Measurements from ENCODE around the gene SCRT2.
"Not testable (repeated sequence)": the region's sequence is repeated elsewhere in the genome, so short reads cannot be mapped to it uniquely, and the experiment has no call there.

Gene SCRT2

DNA sequence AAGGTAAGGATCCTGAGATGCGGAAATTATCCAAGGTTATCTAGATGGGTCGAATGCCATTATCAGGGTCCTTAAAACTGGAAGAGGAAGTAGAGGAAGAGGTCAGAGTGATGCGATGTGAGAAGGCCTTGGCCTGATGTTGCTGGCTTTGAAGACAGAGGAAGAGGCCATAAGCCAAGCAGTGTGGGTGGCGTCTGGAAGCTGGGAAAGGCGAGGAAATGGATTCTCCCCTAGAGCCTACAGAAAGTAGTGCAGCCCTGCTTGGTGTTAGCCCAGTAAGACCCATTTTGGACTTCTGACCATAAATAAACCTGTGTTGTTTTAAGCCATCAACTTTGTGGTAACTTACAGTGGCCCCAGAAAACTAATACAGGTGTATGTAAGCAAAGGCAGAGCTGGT is 24.6 kb downstream of the SCRT2 start:
- no peak for DNase-seq

DNA sequence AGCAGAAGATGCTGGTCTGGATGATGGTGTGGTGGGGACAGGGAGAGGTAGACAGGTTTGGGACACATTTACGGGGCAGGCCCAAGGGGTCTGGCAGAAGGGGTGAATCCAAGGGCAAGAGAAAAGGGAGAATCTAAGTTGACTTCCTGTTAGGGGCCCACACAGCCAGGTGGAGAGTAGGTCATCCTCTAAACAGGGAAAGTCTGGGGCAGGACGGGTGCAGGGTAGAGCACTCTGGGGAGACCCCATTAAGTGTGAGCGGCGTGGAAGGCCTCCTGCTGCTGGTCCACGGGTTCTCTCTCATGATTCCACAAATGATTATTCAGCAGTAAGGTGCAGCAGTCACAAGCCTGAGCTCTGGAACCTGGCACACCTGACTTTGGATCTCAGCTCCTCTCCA is 25.3 kb downstream of the SCRT2 start:
- DNase-seq: no peak

DNA sequence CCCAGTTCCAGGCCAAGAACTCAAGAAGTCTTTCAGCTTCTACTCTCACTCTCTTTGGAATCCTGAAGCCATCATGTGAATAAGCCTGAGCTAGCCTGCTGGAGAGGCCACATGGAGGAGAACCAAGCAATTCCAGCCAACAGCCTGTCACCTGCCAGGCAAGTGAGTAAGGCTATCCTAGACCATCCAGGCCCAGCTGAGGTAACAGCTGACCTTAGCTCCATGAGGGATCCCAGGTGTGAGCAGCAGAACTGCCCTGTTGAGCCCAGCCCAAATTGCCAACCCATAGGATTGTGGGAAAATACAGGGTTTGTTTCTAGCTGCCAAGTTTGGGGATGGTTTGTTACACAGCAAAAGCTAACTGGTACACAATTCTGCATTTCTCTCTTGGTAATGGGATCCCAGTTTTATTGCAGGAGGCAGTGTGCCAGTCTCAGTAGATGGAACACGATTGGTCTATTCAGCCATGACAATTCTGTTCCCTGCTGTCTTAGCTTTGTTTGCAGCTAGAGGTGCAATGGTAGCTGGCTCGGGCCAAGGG is 28.1 kb downstream of the SCRT2 start:
- no peak for DNase-seq

DNA sequence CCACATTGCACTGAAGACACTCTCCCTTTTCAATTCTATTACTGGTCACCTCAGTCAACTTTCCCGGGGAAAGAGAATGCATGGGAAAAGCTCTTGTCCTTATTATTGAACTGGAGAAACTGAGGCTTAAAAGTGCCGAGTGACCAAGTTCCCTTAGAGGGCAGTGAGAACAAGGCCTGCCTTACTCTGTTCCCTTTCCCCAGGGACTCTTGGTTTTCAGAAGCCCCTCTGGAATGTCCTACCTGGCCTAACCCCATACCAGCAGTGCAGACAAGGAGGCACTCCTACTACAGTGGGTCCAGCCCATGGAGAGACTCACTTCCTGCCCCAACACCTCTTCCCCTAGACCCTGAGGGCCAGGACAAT is 28.8 kb downstream of the SCRT2 start:
- no peak for DNase-seq

DNA sequence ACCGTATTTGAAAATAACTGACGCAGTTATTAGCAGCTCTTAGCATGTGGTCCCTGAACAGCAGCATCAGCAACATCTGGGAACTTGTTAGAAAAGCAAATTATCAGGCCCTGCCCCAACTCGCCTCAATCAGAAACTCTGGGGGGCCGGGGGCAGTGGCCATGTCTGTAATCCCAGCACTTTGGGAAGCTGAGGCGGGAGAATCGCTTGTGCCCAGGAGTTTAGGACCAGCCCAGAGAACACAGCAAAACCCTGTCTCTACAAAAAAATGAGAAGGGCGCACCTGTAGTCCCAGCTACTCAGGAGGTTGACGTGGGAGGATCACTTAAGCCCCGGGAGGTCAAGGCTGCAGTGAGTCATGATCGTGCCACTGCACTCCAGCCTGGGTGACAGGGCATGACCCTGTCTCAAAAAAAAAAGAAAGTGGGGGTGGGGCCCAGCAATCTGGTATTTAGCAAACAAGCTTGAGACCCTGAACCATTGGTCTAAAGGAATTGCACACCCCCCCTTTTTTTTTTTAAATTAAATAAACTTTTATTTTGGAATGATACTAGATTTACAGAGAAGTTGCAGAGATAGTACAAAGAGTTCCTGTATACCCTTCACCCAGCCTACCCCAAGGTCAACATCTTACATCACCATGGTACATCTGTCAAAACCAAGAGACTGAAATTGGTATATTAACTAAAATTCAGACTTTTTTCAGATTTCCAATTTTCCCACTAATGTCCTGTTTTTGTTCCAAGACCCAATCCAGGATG is 29.3 kb downstream of the SCRT2 start:
- no peak for DNase-seq

DNA sequence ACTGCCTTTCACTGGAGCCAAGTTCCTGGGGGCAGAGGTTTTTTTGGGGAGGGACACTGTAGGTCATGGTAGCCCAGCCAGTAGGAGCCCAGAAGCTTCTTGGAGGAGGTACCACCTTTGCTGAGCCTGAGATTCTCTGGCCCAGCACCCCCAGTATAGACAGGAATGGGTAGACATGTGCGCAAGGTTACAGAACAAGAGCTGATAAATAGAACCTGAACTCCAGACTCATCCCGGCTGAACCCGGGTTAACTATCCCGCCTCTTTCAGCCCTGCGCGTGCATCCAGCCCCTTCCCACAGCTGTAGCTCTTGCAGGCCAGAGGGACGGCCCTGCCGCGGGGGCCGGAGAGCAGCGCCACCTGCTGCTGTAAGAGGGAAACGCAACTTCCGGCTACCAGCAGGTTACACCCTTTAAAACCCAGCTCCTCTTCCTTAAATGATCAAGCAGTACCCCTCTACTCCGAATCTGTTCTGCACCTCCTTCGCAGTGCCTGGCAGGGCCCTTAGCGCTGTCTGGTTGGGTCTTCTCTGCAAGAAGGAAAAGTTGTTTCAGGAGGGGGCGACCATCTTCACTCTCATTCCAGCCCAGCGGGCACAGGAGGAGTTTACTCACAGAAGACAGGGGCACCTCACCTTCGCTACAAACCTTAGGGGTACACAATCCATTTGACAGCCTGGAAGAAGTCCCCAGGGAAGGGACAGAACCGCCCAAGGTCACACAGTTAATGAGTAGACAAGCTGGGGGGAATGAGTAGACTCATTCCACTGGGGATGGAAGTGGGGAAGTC is 30.1 kb downstream of the SCRT2 start:
- DNase-seq: no peak

DNA sequence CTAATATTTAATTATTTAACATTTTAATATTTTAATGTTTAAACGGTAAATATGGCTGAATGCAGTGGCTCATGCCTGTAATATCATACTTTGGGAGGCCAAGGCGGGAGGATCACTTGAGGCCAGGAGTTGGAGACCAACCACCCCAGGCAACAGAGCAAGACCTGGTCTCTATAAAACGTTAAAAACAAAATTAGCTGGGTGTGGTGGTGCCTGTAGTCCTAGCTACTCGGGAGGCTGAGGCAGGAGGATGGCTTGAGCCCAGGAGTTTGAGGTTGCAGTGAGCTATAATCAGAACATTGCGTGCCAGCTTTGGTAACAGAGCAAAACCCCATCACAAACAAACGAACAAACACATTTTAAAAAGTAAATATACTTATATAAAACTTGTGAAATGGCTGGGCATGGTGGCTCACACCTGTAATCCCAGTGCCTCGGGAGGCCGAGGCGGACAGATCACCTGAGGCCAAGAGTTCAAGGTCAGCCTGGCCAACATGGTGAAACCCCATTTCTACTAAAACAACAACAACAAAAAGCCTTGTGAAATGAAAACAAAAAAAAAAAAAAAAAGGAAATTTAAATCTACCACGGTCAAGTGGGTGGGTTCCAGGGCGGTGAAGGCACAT is 30.8 kb downstream of the SCRT2 start:
- no peak for DNase-seq

DNA sequence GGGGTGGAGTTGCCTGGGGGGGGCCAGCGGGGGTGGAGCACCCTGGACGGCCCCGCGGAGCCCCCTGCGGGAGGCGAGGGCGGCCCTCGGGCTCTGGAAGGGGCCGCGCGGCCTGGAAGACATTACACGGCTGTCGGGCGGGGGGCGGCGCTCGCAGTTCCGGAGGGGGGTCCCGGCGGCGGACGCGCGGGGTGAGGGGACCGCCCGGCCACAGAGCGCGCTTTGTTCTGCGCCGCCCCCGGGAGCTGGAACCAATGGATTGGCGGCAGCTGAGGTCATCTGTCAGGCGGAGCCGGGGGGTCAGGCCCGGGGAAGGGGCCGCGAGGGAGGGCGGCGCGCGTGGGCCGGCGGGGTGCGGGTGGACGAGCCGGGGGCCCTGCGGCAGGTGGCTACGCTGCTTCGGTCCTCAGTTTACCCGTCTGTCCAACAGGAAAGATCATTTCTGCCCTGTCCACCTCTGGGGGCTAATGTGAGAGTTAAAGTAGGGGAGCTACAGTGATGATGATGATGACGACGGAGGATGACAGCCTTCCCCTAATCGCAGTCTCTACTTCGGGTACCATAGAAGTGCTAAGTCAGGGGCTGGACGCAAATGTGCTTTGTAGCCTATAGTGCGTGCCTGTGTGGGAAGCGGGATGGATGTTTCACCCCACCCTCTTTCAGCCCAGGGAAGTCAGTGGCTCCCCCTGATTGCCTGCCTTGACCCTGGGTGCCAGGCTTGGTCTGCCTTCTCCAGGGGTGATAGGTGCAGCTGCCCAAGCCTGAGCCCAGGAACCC is 33.0 kb downstream of the SCRT2 start:
- no peak for DNase-seq

DNA sequence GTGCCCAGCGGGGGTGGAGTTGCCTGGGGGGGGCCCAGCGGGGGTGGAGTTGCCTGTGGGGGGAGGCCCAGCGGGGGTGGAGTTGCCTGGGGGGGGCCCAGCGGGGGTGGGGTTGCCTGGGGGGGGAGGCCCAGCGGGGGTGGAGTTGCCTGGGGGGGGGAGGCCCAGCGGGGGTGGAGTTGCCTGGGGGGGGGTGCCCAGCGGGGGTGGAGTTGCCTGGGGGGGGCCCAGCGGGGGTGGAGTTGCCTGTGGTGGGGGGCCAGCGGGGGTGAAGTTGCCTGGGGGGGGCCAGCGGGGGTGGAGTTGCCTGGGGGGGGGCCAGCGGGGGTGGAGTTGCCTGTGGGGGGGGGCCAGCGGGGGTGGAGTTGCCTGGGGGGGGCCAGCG is 33.6 kb downstream of the SCRT2 start:
- not testable (repeated sequence) for DNase-seq

DNA sequence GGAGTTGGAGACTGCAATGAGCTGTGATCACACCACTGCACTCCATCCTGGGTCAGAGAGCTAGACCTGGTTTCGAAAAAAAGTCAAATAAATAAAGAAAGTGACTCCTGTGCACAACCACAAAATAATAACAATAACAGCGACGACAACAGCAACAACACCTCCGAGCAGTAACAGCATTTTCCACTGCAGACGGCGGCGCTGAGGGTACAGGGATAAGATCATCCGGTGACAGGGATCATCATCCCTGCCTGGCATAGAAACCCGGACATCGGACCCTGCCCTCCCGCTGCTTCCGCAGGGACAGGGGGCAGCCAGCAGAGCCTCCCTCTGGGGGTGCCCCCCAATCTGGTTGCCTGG is 34.1 kb downstream of the SCRT2 start:
- no peak for DNase-seq

DNA sequence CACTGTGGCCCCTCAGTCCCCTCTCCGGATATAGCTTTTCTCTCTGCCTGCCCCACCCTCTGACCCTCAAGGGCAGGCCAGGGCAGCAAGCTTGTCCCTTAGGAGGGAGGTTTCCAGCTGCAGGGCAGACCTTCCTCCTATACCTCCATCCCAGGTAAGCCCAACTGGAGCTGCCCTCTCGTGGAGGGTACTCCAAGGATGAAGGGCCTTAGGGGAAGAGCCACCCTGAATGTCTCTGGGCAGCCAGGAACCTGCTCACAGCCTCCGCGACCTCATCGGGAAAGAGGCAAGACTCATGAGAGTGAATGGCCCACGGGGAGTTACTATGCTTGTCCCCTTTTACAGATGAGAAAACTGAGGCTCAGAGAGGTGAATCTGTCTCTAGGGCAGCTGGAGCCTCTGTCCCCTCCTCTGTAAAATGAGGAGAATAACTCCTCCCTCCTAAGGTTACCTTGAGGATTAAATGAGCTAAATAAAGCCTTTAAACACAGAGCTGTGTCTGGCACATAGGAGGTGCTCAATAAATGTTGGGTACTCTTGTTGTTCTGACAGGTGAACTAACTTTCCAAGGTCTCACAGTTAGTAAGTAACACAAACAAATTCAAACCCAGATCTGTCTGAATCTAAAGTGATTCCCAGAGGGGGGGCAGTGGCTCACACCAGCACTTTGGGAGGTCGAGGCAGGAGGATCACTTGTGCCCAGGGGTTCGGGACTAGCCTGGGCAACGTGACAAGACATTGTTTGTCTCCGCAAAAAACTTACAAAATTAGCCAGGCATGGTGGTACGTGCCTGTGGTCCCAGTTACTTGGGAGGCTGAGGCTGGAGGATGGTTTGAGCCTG is 34.7 kb downstream of the SCRT2 start:
- DNase-seq: no peak

DNA sequence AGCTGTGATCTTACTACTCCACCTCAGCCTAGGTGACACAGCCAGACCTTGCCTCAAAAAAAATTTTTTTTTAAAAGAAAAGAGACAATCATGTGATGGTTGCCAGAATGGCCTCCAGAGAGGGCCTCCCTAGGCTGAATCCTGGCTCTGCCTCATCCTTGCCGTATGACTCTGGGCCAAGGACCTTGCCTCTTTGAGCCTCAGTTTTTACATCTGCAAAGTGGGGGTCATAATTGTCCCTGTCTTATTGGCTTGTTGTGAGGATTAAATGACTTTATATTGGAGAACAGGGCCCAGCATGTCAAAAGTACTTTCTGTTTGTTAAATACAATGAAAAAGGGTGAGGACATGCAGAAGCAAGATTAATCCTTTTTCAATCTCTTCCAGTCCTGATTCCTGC is 37.0 kb downstream of the SCRT2 start:
- DNase-seq: no peak

DNA sequence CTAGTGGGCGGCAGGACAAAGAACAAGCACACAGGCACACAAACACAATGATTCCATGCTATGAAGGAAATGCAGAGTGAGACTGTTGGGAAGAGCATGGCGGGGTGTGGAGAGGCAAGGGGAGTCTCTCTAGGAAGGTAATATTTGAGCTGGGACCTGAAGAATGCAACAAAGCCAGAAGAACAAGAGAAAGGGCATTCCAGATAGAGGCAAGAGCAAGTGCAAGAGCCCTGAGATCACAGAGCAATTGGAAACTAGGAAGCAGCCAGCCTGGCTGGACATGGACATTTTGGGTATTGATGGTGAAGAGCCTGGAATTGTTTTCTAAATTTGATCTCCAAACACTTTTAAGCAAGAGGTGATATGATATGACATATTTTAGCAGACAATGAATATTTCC is 38.0 kb downstream of the SCRT2 start:
- no peak for DNase-seq

DNA sequence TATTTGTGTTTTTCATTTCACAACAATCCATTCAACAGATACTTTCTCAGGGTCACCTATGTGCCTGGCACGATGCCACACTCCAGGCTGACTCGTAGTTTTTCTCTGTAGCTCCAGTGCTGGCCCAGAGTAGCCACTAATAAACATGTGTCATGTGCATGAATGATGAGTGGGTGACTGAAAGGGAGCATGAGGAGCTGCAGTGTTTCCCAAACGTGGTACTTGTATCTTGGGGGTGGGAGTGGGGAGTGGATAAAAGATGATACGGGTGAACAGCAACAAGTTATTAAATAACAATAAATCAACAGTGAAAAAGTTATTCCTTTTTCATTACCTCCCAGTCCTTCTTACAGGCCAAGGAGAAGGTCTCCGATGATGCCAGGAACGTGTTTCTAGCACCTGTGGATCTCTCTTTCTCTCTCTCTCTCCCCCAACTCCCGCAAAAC is 39.7 kb downstream of the SCRT2 start:
- DNase-seq: no peak

DNA sequence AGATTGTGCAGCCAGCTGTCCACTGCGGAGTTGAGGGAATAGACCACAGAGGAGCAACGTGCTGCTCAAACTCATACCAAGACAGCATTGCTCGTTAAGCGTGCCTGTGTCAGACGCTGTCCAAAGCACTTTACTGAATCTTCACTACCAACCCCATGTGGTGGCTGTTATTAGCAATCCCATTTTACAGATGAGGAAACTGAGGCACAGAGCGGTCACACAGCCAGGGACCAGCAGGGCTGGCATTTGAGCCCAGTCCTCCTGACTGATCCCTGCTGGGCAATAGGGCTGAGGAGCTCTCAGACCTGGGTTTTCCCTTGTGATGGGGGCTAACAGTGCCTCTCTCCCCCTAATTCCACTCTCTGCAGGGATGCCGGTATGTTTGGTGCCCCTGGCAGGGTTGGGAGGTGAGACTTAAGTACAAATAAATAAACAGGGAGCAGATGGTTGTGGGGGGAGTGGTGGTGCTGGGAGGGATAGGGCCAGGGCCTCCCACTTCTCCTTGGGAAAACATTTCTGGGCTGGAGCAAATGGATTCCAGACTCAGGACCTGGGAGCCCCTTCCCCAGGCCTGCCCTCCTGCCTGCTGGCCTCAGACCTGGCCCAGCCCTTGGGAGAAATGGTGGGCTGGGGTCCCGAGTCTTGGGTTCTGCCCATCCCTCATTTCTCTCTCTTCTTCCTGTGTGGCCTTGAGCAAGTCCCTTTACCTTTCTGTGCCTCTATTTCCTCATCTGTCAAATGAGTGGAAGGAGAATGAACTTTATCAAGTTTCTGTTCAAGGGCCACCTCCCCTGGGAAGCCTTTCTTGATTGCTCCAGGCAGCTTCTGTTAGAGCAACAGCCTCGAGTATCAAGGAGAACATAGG is 40.3 kb downstream of the SCRT2 start:
- no peak for DNase-seq

DNA sequence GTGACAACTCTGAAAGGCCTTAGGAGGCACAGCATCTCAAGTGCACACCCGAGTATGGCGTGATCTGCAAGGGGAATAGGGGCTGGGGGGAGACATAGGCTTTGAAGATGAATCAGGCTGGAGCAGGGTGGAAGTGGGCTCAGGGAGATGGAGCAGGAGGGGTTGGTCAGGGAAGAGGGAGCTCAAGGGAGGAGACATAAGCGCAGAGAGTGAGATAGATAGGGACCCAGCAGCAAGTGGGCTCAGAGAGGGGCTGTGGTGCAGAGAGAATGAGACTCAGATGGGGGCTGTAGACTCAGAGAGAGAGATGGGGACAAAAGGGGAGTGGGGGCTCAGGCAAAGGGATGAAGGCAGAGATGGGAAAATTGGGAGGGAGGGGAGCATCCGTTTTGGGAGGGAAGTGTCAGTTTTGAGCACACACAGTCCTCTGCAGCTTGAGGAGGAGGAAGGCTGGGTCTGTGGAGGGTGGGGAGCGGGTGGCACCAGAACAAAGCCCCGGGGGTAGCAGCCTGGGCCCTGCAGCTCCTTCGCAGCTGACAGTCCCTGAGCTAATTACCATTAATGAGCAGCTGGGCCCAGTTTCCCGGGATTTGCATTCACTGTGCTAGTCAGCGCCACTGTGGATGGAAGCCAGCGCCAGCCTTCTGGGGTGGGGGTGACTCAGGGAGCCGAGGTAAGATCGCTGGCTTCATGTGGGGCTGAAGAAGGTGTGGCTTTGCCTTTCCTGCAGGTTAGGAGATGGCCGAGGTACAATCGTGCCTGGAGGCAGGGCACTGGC is 41.3 kb downstream of the SCRT2 start:
- no peak for DNase-seq

DNA sequence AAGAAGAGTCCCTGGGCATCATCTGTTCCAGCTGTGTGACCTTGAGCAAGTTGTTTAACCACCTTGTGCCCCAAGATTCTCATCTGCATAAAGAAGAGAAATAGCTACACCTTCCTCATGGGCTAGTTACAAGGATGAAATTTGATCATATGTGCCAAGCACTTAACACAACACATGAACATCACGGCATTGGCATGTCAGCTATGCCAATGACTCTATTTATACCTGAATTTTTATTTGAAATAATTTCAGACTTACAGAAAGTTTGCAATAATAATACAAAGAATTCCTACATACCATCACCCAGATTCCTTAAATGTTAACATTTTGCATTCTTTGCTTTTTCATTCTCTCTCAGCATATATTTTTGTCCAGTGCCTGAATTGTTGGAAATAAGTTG is 44.5 kb downstream of the SCRT2 start:
- no peak for DNase-seq

DNA sequence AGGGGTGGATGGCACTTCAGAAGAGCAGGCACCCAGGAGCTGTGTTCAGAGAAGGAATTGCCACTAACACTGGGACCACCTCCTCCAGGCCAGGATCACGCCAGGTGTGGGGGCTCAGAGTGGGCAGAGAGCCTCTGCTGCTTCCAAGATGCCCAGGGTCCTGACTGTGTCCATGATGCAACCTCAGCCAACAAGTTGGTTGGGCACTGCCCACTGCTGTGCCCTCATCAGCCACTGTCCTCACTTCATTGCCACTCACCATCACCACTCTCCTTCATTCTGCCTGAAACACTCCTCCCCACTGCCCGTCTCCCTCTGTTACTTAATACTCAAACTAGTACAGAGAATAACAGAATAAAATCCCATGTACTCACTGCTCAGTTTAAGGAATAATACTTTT is 49.0 kb downstream of the SCRT2 start:
- DNase-seq: no peak

DNA sequence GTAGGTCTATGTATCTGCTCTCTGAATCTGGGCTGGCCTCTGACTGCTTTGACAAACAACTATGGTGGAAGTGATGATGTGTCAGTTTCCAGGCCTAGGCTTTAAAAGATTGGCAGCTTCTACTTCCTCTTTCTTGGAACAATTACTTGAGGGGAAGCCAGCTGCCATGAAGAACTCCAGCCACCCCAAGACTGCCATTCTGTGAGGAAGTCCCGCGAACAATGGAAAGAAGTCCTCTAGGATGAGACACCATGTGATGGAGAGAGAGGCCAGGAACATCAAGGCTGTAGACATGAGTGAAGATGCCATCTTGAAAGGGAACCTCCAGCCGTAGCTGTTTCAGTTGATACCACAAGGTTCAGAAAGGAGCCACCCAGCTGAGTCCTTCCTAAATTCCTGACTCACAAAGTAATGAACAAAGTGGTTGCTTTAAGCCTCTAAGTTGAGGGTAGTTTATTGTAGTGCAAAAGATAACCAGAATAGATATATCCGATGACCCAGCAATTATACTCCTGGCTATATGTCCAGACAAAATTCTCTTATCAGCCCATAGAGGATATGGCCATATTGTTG is 50.2 kb downstream of the SCRT2 start:
- DNase-seq: no peak

DNA sequence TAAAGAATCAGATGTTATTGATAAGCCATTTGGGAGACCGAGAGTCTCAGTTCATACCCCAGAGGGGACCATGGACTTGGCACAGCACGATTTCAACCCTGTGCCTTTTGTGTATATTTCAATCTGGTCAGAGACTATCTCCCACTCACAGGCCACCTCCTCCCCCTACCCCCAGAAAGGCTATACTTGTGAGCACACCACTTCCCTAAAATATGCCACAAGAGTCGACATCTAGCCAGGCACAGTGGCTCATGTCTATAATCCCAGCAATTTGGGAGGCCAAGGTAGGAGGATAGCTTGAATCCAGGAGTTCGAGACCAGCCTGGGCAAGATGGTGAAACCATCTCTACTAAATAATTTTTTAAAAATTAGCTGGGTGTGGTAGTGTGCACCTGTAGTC is 51.9 kb downstream of the SCRT2 start:
- DNase-seq: no peak

Measured in activated gamma-delta T cell (primary cell).